HepG2 (cell line): ENCODE measurements around the gene NFXL1. TPM values are rescaled to one million over a fixed set of nuclear protein-coding genes. Genes with fewer than 3 reads are reported as not detected.

Experiments
- FOXP1 ChIP-seq, 2 experiments: fragments of 450-650 bp in 1 of 2; IDR thresholded peaks; 2 replicates each; pipeline ENCODE4 v1.6.1; 2017 to 2018; ENCODE audit warnings: antibody characterized with exemption in 1 of 2
- NPAS2 ChIP-seq: sonication (generic); formaldehyde crosslinking; IDR thresholded peaks from 2 replicates; pipeline ENCODE4 v1.8.0; 2022; ENCODE audit warnings: mild to moderate bottlenecking, missing genetic modification reagents, borderline replicate concordance
- SIN3A ChIP-seq: IDR thresholded peaks from 2 replicates; pipeline ENCODE4 v1.6.1; 2011; ENCODE audit warnings: low read depth, mild to moderate bottlenecking, control low read depth, low read length, borderline replicate concordance
- SIN3B ChIP-seq: fragments of 150-350 bp; IDR thresholded peaks from 2 replicates; pipeline ENCODE4 v1.6.1; 2014; ENCODE audit warnings: low read length
- SOX6 ChIP-seq, 2 experiments: fragments of 450-650 bp in 1 of 2; sonication (generic) in 1 of 2; formaldehyde crosslinking in 1 of 2; IDR thresholded peaks; 2 replicates each; pipeline versions ENCODE4 v1.4.0 to v1.6.1; 2017 to 2020; ENCODE audit warnings: antibody characterized with exemption in 1 of 2, mild to moderate bottlenecking in 1 of 2, missing genetic modification reagents in 1 of 2
- ZNF136 ChIP-seq: sonication (generic); formaldehyde crosslinking; IDR thresholded peaks from 2 replicates; pipeline ENCODE4 v1.8.1; 2022; ENCODE audit warnings: low read depth, mild to moderate bottlenecking, moderate library complexity, missing genetic modification reagents
- ZNF17 ChIP-seq: sonication (generic); formaldehyde crosslinking; IDR thresholded peaks from 2 replicates; pipeline ENCODE4 v1.5.0; 2020; ENCODE audit warnings: mild to moderate bottlenecking, missing genetic modification reagents
- polyA plus RNA-seq, 8 experiments: library from polyadenylated mRNA; depleted of rRNA in 3 of 8; stranded (reverse) in 7 of 8; unstranded in 1 of 8; fragments of >200 nt; fragmentation: Illumina TruSeq in 4 of 8; extraction: Trizol in 4 of 8; gene quantifications; 2 replicates each; pipeline versions ENCODE4 v1.2.1 to v1.2.3, GENCODE V29; 2011 to 2016; ENCODE audit warnings: low read depth in 4 of 8, missing spikeins in 1 of 8, mixed read lengths in 1 of 8; ENCODE audit not compliant: insufficient read depth in 1 of 8
- total RNA-seq, 5 experiments: library from RNA; depleted of rRNA; stranded (reverse); fragments of >200 nt; fragmentation: Illumina TruSeq; extraction: Trizol; gene quantifications; 2 replicates each; pipeline ENCODE4 v1.2.3, GENCODE V29; 2016; ENCODE audit warnings: low read depth in 1 of 5
- TF ChIP-seq, protein P1 (sequence below): sonication (generic); formaldehyde crosslinking; IDR thresholded peaks from 2 replicates; pipeline ENCODE4 v1.8.1; 2023; ENCODE audit warnings: mild to moderate bottlenecking, moderate library complexity, missing genetic modification reagents
- TF ChIP-seq, protein P2 (sequence below), 2 experiments: sonication (generic) in 1 of 2; formaldehyde crosslinking in 1 of 2; IDR thresholded peaks; 2 replicates each; pipeline versions ENCODE4 v1.4.0 to v1.6.1; 2016 to 2020; ENCODE audit warnings: borderline replicate concordance in 1 of 2, low read depth in 1 of 2, mild to moderate bottlenecking in 1 of 2, missing genetic modification reagents in 1 of 2

Gene NFXL1
- total and polyA plus RNA-seq, 2 of the 13 experiments (the other 11 are each of a cell fraction or from before 2014, with no cell fraction given), result 12.0 to 18.6 TPM

GRCh38 chr4:47837094-47837907 is 77.1 kb downstream of the NFXL1 start (continued):
- TF ChIP-seq, protein P1, sequence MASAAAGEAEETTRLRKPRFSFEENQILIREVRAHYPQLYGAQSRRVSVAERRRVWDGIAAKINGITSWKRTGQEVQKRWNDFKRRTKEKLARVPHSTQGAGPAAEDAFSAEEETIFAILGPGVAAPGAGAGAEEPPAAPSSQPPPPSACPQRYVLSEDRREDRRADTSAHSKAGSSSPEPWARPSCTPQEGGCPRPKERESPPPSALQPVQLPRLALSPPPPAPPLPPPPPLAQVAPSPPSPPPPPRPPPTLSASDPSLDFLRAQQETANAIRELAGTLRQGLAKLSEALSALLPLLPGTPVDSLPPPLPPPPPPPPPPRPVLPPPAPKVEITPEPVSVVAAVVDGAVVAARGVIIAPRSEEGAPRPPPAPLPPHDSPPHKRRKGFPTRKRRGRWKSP (CRISPR knock-in tag), result peak; percentile 26; the same call in 1 of the 2 replicates
- TF ChIP-seq NPAS2 (CRISPR knock-in tag) (no peak), SIN3A (no peak), FOXP1 (IDR thresholded peaks at IDR 0.05) (no peak), FOXP1 (CRISPR knock-in tag; IDR thresholded peaks at IDR 0.05) (no peak), SIN3B (no peak), SOX6 (IDR thresholded peaks at IDR 0.05) (no peak), SOX6 (CRISPR knock-in tag; IDR thresholded peaks at IDR 0.05) (no peak; the same call in 1 of the 2 replicates), ZNF17 (no peak), ZNF136 (CRISPR knock-in tag) (0 out of 2 replicates have a peak, but pooled peaks have one; percentile 44)
- TF ChIP-seq, protein P2, sequence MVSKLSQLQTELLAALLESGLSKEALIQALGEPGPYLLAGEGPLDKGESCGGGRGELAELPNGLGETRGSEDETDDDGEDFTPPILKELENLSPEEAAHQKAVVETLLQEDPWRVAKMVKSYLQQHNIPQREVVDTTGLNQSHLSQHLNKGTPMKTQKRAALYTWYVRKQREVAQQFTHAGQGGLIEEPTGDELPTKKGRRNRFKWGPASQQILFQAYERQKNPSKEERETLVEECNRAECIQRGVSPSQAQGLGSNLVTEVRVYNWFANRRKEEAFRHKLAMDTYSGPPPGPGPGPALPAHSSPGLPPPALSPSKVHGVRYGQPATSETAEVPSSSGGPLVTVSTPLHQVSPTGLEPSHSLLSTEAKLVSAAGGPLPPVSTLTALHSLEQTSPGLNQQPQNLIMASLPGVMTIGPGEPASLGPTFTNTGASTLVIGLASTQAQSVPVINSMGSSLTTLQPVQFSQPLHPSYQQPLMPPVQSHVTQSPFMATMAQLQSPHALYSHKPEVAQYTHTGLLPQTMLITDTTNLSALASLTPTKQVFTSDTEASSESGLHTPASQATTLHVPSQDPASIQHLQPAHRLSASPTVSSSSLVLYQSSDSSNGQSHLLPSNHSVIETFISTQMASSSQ (IDR thresholded peaks at IDR 0.05; ENCODE audit: low read depth), result no peak
- TF ChIP-seq, protein P2 (CRISPR knock-in tag; IDR thresholded peaks at IDR 0.05; ENCODE audit: borderline replicate concordance), result no peak
